Measurements from ENCODE around the gene PTAFR.

Gene PTAFR

GRCh38 chr1:28178690-28179485 is 2.4 kb upstream of the PTAFR start:
- H3K27ac ChIP-seq, result no peak overlapping the region
- H3K9ac ChIP-seq, result no peak overlapping the region
- no peaks in the 10 kb centered on the region for H3K36me3 ChIP-seq (ENCODE audit: control insufficient read depth, insufficient read depth, low read length)
- H3K4me1 ChIP-seq, result no peaks in the 10 kb centered on the region
- no peak for TF ChIP-seq CTCF (IDR thresholded peaks at IDR 0.05)
- no peak overlapping the region for H2AFZ ChIP-seq
- no peak overlapping the region for H3K4me3 ChIP-seq (ENCODE audit: low read depth, low read length)
- no peaks in the 10 kb centered on the region for H3K9me3 ChIP-seq (ENCODE audit: control insufficient read depth, low read length)
- H3K27me3 ChIP-seq (ENCODE audit: control insufficient read depth, insufficient read depth, low read length), result no peaks in the 10 kb centered on the region
- no peak overlapping the region for H3K4me2 ChIP-seq (ENCODE audit: low read length)
- no peaks in the 10 kb centered on the region for H3K79me2 ChIP-seq

GRCh38 chr1:28175955-28176485 is 470 bp downstream of the PTAFR start:
- Histone ChIP-seq H3K36me3 (ENCODE audit: control insufficient read depth, insufficient read depth, low read length) (no peaks in the 10 kb centered on the region), H3K79me2 (no peaks in the 10 kb centered on the region), H3K9me3 (ENCODE audit: control insufficient read depth, low read length) (no peaks in the 10 kb centered on the region), H3K27me3 (ENCODE audit: control insufficient read depth, insufficient read depth, low read length) (no peaks in the 10 kb centered on the region), H2AFZ (no peak overlapping the region), H3K4me1 (no peaks in the 10 kb centered on the region), H3K4me3 (ENCODE audit: low read depth, low read length) (no peak overlapping the region), H3K4me2 (ENCODE audit: low read length) (no peak overlapping the region), H3K27ac (no peak overlapping the region), H3K9ac (no peak overlapping the region)
- no peak for TF ChIP-seq CTCF (IDR thresholded peaks at IDR 0.05)

GRCh38 chr1:28173980-28174297 is 2.6 kb downstream of the PTAFR start:
- no peak overlapping the region for H3K4me3 ChIP-seq (ENCODE audit: low read depth, low read length)
- H3K9ac ChIP-seq, result no peak overlapping the region
- TF ChIP-seq CTCF (IDR thresholded peaks at IDR 0.05), result no peak
- H3K27ac ChIP-seq, result no peak overlapping the region
- H3K9me3 ChIP-seq (ENCODE audit: control insufficient read depth, low read length), result no peaks in the 10 kb centered on the region
- H3K27me3 ChIP-seq (ENCODE audit: control insufficient read depth, insufficient read depth, low read length), result no peaks in the 10 kb centered on the region
- no peaks in the 10 kb centered on the region for H3K36me3 ChIP-seq (ENCODE audit: control insufficient read depth, insufficient read depth, low read length)
- H3K4me1 ChIP-seq, result no peaks in the 10 kb centered on the region
- no peak overlapping the region for H2AFZ ChIP-seq
- H3K79me2 ChIP-seq, result no peaks in the 10 kb centered on the region
- H3K4me2 ChIP-seq (ENCODE audit: low read length), result no peak overlapping the region

GRCh38 chr1:28173151-28173979 is 3.1 kb downstream of the PTAFR start:
- Histone ChIP-seq H3K79me2 (no peaks in the 10 kb centered on the region), H2AFZ (no peak overlapping the region), H3K4me2 (ENCODE audit: low read length) (no peak overlapping the region), H3K9me3 (ENCODE audit: control insufficient read depth, low read length) (no peaks in the 10 kb centered on the region), H3K36me3 (ENCODE audit: control insufficient read depth, insufficient read depth, low read length) (no peaks in the 10 kb centered on the region), H3K4me3 (ENCODE audit: low read depth, low read length) (no peak overlapping the region), H3K9ac (no peak overlapping the region), H3K27me3 (ENCODE audit: control insufficient read depth, insufficient read depth, low read length) (no peaks in the 10 kb centered on the region), H3K27ac (no peak overlapping the region), H3K4me1 (no peaks in the 10 kb centered on the region)
- no peak for TF ChIP-seq CTCF (IDR thresholded peaks at IDR 0.05)
